Right hindlimb (tissue), 1 donor: ENCODE measurements around the gene COX6A2.
A peak's percentile ranks its signal among the peaks of the same experiment; 100 is the strongest.
"Not testable (repeated sequence)": the region's sequence is repeated elsewhere in the genome, so short reads cannot be mapped to it uniquely, and the experiment has no call there.

Source experiments
- DNase-seq: peaks from one replicate; pipeline ENCODE4 v3.0.0-alpha.2; 2018

Gene COX6A2

DNA sequence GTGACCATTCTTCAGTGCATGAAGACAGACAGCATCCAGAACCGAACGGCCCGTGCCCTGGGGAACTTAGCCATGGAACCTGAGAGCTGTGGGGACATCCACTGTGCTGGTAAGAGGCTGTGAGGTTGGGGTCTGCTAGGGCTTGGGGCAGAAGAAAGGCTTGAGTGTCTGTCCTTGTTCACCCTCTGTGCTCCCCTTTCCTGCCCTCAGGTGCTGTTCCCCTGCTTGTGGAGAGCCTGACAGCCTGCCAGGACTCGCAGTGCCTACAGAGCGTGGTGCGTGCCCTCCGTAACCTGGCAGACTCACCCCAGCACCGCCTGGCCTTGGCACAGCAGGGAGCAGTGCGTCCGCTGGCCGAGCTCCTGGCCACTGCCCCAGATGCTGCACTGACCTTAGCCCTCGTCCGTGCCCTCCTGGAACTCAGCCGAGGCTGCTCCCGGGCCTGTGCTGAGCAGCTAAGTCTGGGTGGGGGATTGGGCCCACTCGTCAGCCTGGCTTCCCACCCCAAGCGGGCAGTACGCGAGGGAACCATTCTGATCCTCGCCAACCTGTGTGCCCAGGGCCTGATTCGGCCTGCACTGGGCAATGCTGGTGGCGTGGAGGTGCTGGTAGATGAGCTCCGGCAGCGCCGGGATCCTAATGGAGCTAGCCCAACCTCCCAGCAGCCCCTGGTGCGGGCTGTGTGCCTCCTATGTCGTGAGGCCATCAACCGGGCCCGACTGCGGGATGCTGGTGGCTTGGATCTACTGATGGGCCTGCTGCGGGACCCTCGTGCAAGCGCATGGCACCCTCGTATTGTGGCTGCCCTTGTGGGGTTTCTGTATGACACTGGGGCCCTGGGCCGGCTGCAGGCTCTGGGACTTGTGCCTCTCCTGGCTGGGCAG lies 34.0 kb upstream of the COX6A2 start:
- peak; percentile 24 for DNase-seq

DNA sequence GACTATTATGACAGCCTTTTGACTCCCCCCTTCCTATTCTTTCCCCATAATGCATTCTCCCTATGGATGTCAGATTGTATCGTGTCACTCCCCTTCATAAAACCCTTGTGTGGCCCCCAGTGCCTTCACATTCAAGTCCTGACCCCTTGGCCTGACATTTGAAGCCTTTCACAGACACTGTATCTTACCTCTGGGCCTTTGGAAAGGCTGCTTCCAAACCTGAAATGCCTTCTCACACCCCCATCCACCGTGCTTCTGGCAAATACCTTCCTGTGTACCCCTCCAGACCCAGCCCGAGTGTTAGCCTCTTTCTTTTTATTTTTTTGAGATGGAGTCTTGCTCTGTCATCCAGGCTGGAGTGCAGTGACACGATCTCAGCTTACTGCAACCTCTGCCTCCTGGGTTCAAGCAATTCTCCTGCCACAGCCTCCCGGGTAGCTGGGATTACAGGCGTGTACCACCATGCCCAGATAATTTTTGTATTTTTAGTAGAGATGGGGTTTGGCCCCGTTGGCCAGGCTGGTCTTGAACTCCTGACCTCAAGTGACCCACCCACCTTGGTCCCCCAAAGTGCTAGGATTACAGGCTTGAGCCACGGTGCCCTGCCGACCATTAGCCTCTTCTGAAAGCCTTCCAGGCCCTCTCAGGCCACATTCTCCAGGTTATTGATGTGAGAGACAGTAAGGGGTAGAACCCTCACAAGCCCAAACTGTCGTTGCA lies 33.2 kb upstream of the COX6A2 start:
- peak; percentile 16 for DNase-seq

DNA sequence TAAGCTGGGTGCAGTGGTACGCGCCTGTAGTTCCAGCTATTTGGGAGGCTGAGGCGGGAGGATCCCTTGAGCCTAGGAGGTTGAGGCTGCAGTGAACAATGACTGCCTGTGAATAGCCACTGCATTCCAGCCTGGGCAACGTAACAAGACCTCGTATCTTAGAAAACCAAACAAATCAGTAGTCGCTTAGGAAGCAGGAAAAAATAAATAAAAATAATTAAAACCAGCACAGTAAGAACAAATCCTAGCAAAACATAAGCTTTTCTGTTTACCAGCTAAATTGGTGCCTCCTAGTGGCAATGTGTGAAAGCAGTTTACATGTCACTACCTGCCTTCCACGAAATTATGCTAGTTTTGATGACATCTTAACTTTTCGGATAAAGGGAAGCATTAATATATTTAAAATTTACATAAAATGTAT lies 32.4 kb upstream of the COX6A2 start:
- peak; percentile 26 for DNase-seq

DNA sequence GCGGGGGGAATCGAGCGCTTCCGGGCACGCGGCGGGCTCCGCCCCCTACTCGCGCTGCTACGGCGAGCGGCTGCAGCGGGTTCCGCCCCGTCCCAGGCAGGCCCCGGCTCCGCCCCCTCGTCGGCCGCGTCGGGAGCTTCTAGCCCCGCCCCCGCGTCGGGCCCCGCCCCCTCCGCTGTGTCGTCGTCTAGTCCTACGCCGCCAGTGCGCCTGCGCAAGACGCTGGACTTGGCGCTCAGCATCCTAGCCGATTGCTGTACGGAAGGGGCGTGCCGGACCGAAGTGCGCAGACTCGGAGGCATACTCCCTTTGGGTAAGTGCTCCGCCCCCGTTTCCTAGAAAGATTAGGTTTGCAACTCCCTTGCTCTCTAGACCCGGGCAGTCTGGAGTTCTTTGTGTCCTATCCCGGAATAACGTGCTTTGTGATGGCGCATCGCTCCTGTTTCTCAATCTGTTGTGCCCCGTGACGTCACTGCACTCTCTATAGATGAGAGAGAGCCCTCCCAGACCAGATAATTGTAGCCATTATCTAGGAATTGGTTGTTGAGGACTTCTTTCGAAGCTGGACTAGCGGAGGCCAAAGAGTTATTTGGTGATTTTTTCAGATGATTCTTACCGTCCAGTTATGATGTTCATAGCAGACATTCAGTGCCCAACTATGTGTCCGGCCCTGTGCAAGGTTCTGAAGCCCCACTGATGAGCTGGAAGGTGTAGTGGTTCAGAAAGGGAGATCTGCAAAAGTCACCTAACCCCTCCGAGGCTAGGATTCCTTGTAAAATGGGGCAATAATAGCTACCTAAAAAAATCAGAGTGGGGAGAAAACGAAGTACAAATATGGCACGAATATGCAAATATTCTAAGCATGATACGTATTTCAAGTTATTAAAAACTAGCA lies 31.8 kb upstream of the COX6A2 start:
- DNase-seq = peak; percentile 100

DNA sequence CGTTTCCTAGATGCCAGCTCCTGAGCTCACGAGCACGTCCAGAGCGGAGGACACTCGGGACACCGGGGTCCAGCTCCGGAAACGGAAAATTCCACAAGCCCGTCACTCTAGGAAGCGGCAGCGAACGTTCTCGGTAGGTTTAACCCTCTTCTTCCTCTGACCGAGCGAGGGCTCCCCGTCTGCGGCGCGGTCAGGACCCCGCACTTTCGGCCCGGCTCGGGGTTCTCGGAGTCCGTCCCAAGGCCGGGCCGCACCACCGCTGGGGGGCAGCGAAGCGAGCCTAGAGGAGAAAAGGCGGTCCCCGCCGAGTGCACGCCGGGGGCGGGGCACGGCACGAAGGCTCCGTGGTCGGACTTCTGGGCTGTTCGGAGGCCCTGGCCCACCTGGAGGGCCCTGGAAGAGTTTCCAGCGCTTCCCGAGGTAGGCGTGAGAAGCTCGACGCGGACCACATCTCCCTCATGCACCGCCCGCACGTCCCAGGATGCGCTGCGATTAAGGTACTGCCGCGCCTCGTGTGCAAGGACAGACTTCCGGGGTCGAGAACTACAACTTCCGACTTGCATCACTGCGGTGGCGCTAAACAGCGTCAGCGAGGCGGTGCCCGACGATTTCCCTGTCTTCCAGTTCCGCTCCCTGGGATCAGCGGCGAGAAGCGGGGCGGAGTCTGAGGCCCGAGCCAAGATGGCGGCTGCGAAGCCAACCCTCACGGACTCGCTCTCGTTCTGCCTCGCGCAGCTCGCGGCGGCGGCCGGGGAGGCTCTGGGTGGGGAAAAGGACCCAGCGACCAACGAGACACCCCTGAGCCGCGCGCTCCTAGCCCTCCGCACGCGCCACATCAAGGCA lies 30.9 kb upstream of the COX6A2 start, which contains the start of gene ARMC5:
Gene ARMC5 (plus strand): TSS at position 658 of the 843 bp plus-strand sequence. CDS start 24 bp downstream, at position 682.
- peak; percentile 98 for DNase-seq

DNA sequence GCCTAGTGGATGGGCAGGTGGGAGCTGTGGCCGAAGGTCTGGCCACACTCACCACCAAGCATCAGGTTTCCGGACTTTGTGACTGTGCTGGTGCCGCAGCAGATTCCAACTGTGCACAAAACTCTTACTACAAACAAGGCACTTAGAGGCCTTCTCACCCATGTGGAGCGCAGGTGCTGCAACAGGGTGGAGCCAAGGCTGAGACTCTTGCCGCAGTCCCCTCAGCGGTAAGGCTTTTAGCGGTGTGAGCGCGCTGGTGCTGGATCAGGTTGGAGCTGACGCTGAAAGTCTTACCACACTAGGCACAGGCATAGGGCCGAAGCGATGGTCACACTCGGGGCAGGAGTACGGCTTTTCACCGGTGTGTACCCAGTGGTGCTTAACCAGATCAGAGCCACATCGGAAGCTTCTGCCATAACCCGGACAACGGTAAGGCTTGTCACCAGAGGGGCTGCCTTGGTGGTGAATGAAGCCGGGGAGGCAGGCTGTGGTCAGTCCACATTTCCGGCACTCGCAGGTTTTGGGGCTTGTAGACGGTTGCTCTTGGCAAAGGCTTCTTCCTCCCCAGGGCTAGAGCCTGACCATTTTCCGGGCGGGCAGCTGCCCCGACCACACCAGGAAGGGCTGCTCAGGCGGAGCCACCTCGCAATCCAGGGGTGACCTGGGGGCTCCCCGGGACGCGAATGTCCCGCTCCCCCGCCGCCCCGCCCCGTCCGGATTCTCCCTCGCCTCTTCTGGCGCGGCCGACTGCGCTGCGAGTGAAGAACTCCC lies 30.1 kb upstream of the COX6A2 start:
- peak; percentile 67 for DNase-seq

DNA sequence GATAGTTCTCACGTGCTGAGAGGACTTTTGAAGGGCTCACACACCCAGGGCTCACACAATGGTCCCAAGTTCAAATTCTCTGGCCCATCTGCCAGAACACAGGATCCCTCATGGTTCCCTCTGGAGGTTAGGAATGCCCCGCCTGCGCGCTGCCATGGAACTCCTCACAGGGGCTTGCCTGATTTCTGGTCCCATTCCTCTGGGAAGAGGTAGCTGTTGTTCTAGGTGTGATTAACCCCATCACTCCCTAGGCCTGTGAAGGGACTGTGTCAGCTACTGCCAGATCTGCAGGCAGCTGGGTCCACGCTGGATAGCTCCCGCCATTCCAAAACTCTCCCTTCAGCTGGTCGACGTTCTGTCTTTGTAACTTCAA lies 28.8 kb upstream of the COX6A2 start:
- DNase-seq = no peak

DNA sequence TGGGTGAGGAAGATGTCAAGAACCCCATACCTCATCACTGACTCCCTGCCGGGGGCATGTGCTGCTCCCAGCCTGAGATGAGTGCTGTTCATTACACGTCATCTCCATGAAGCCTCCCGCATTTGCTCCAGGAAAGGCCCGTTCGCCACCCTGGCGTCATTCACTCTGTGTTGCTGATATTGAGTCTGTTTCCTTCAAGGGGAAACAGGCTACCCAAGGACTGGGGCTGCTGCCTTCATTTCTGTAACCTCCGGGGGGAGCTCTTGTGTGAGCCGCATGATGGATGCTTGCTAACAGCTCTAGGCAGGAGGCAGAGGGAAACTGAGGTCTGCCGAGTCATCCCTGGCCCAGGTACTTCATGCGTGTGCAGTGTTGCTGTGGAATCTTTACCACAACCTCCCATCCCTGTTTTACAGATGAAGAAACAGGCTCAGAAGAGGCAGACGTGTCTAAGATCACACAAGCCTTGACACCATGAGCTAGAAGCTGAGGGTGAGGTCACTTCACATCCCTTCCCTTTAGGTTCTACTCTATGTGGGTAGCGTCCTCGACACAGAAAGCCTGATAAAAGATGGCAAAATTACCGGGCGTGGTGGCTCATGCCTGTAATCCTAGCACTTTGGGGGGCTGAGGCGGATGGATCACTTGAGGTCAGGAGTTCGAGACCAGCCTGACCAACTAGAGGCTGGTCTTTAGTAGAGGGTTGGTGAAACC lies 27.6 kb upstream of the COX6A2 start:
- no peak for DNase-seq

DNA sequence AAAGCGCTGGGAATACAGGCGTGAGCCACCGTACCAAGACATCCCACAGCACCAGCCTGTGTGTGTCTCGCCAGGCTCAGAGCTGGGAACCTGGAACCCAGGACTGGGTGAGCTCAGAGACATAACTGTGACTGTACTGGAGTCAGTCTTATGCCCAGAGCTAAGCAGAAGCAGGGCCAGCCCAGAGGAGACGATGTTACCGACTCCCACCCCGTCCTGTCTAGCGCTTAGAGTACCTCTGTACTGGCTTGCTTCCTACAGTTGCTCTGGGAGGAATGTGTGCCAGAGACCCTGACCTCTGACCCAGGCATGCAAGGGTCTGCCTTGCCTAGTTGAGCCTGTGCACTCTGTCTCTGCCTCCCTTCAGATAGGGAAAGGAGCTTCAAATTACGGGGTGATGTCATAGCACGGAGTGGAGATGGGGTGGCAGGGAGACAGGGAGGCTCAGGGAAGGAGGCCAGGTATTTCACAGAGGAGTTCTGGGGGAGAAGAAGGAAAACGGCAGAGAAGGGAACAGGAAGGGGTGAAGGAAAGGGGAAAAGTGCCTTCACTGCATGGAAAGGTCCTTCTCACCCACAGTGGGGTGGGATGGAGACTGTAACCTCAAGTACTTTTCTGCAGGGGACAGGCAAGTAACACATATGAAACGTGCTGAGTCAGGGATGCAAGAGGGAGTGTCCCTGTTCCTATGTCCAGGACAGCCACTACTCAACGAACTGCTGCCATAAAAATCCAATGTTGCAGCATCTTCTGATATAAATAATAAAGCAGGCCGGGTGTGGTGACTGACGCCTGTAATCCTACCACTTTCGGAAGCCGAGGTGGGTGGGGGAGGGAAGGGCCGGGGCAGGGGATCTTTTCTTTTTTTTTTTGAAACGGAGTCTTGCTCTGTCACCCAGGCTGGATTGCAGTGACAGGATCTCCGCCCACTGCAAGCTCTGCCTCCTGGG lies 25.4 kb upstream of the COX6A2 start:
- DNase-seq = no peak

DNA sequence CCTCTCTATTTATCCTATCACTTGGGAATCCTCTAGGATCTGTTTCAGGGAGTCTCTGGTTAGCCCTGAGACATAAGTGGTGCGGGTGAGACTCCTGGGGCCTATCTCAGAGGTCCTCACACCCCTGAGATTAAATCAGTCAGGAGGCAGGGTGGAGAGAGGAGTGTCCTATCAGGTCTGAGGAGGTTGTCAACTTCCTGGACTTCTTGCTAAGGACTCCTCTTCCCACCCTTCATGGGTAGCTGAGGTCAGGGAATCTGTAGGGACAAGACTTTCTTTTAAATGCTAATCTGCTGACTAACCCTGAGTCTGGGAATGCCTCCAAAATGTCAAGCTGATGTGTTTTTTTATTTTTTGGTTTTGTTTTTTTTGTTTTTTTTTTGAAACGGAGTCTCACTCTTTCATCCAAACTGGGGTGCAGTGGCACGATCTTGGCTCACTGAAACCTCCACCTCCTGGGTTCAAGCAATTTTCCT lies 24.5 kb upstream of the COX6A2 start:
- DNase-seq = no peak

DNA sequence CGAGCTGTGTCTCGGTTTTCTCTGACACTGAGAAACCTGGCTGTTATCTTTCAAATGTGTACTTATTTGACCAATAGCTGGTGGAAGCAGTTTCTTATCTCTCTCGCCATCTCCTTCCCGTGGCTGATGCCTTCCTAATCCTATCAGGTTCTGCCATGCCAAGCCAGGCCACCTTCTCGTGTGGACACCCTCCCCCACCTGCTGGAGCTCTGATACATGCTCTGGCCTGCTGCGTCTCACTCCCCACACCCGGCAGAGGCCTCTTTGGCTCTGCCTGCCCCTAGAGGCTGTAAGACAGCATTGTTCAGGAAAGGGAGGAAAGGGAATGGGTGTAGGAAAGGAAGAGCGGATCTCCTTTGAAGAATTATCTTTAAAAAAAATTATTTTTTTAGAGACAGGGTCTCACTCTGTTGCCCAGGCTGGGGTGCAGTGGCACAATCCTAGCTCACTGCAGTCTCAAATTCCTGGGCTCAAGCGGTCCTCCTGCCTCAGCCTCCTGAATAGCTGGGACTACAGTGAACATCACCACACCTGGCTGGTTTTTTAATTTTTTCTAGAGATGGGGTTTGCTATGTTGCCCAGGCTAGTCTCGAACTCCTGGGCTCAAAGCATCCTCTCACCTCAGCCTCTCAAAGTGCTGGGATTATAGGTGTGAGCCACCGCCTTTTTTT lies 23.7 kb upstream of the COX6A2 start:
- DNase-seq = no peak

DNA sequence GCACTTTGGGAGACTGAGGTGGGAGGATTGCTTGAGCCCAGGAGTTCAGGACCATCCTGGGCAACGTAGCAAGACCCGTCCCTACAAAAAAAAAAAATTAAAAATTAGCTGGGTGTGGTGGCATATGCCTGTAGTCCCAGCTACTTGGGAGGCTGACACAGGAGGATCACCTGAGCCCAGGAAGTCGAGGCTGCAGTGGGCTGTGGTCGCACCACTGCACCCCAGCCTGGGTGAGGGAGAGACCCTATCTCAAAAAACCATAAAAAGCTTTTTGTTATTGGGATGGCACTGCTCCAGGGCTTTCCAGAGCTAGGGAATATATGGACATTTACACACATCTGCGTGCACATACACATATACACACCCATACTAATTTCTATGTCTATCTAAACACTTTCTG lies 23.0 kb upstream of the COX6A2 start:
- DNase-seq = no peak

DNA sequence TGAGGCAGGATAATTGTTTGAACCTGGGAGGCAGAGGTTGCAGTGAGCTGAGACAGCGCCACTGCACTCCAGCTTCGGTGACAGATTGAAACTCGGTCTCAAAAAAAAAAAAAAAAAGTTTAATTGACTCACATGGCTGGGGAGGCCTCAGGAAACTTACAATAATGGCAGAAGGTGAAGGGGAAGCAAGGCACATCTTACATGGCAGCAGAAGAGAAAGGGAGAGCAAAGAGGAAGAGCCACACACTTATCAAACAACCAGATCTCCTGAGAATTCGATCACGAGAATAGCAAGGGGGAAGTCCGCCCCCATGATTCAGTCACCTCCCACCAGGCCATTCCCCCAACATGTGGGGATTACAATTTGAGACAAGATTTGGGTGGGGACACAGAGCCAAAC lies 17.8 kb upstream of the COX6A2 start:
- not testable (repeated sequence) for DNase-seq

DNA sequence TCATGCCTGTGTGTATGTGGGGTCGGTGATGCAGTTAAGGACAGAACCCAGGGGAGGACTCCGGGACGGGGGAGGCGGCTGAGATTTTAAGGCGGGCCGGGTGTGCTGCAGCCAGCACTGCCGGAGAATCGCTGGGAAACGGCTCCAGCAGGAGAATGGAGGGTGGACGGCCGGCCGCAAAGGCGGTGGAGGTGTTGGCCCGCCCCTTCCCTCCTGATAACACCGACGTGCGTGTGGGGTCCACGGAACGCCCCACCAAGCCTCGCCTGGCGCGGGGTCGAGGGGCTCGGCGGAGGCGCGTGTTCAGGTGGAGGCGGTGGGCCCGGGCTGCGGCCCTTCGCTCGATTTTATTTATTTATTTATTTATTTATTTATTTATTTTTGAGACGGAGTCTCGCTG lies 13.8 kb upstream of the COX6A2 start:
- no peak for DNase-seq

DNA sequence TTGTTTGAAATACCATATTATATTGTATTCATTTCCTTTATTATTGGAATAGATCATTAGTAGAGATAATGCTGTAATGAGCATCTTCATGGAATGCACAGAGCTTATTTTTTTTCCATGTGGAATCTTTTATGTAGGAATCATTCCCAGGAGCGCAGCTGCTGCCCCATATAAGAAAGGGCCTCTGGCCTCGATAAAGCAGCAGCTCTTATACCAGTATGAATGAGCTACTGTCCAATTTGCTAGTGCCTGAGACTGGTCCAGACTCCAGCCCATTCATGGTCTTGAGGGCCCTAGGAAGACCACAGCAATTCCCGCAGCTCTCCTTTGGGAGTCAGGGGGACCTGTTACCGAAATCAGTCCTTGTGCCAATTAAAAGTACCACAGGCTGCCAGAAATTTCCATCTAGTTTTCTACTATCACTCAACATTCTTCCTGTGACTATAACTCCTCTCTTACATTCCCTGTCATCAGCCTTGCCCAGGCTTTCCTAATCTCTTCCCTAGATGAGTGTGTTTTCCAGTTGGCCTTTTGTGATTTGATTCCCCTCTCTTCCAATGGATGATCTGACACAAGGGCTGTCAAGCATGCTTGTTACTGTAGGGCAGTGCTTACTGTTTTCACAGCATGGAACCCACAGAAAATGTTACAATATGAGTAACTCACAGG lies 12.5 kb upstream of the COX6A2 start:
- no peak for DNase-seq

DNA sequence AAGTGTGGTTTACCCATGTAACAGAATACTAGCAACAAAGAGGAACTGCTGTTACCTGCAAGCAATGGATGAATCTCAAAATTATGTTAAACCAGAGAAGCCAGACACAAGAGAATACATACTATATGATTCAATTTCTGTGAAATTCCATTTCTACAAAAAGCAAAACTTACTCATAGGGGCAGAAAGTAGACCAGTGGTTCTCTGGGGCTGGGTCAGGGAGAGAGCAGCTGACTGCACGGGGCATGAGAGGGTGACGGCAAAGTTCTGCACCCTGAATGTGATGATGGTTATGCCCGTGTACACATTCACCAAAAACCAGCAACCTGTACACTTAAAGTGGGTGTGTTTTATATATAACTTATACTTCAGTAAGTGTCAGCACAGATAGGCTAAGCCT lies 11.4 kb upstream of the COX6A2 start:
- no peak for DNase-seq

DNA sequence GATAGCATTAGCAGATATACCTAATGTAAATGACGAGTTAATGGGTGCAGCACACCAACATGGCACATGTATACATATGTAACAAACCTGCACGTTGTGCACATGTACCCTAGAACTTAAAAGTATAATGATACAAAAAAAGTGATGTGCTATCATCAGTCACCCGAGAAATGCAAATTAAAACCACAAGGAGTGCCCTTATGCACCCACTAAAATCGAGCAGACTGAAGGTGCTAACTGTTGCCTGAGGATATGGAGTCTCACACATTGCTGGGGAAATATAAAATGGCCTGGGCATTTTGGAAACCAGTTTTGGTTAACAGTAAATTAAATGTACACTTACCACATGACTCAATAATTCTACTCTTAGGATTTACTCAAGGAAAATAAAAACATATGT lies 10.9 kb upstream of the COX6A2 start:
- DNase-seq = not testable (repeated sequence)

DNA sequence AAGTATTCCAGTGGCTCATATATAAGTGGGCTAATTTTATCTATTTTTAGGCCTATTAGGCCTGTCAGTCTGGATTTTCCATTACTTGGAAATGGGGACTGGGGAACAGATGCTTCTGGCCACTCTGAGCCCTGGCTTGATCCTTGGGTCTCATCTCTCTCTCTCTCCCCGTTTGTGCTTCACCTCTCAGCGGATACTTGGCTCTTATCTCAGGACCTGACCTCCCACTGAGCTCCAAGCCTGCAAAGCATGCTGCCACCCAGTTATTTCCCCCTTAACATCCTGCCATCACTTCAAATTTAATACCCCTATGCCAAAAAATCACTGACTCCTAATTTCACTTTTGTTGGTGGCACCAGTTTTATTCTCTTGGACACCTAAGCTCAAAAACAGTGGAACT lies 10.3 kb upstream of the COX6A2 start:
- no peak for DNase-seq
